Right atrium auricular region (tissue), 2 donors: ENCODE results near the gene C10orf105. TPM values are rescaled to one million over a fixed set of nuclear protein-coding genes. Genes with fewer than 3 reads are reported as not detected.

Experiments
- DNase-seq: peaks from one replicate; pipeline ENCODE4 v3.0.0-alpha.2; 2019; ENCODE audit warnings: low spot score
- H3K27ac ChIP-seq, 2 donors: fragments of 200-600 bp; sonication (generic); 1 replicate in 1 of 2; 2 replicates in 1 of 2; pipeline ENCODE4 v1.5.1; 2016 to 2019
- H3K27me3 ChIP-seq, 2 donors: fragments of 200-600 bp; sonication (generic); one replicate each; pipeline versions ENCODE4 v1.5.1 to v1.6.0; 2017 to 2019
- H3K36me3 ChIP-seq: fragments of 200-600 bp; sonication (generic); one replicate; pipeline ENCODE4 v1.5.1; 2016
- H3K4me1 ChIP-seq, 2 donors: fragments of 200-600 bp; sonication (generic); one replicate each; pipeline versions ENCODE4 v1.5.1 to v1.6.0; 2017 to 2019
- H3K4me3 ChIP-seq, 2 donors: fragments of 200-600 bp; sonication (generic); 1 replicate in 1 of 2; 2 replicates in 1 of 2; pipeline ENCODE4 v1.5.1; 2017 to 2019; ENCODE audit warnings: mild to moderate bottlenecking in 1 of 2, moderate library complexity in 1 of 2
- H3K9me3 ChIP-seq, 2 donors: fragments of 200-600 bp; sonication (generic); one replicate each; pipeline ENCODE4 v1.5.1; 2019
- CTCF ChIP-seq, 2 donors: fragments of 200-600 bp; sonication (generic); IDR thresholded peaks; one replicate each; pipeline ENCODE4 v1.5.1; 2019; ENCODE audit warnings: antibody characterized with exemption in 2 of 2
- total RNA-seq, 2 donors: library from RNA; depleted of rRNA; stranded (reverse); fragments of >200 nt; gene quantifications; one replicate each; pipeline ENCODE4 v1.1.0, GENCODE V29; 2016

The C10orf105 gene
- total RNA-seq, 2 donors from 2014 or later, result 1.3 TPM; not detected in 1

- H3K27ac ChIP-seq, result peak overlapping the region; percentile 25 to 53
- no peak for TF ChIP-seq CTCF (IDR thresholded peaks at IDR 0.05)
- H3K9me3 ChIP-seq, result no peaks in the 10 kb centered on the region
- H3K4me1 ChIP-seq, result peaks cover 0 to 63% of the 10 kb centered on the region in 2 donors
- no peaks in the 10 kb centered on the region for H3K36me3 ChIP-seq
- peak; percentile 84 for DNase-seq
- no peaks in the 10 kb centered on the region for H3K27me3 ChIP-seq
- no peak overlapping the region for H3K4me3 ChIP-seq
Measured at GRCh38 chr10:71719042-71719441, 536 bp downstream of the C10orf105 start.

- no peaks in the 10 kb centered on the region for H3K9me3 ChIP-seq
- H3K27ac ChIP-seq, result peak overlapping the region; percentile 25 to 53
- H3K27me3 ChIP-seq, result no peaks in the 10 kb centered on the region
- H3K4me1 ChIP-seq, result peaks cover 0 to 71% of the 10 kb centered on the region in 2 donors
- H3K36me3 ChIP-seq, result no peaks in the 10 kb centered on the region
- no peak for DNase-seq
- no peak for TF ChIP-seq CTCF (IDR thresholded peaks at IDR 0.05)
- no peak overlapping the region for H3K4me3 ChIP-seq
Measured at GRCh38 chr10:71718165-71718698, 1.3 kb downstream of the C10orf105 start.

GRCh38 chr10:71717551-71717951 is 2.0 kb downstream of the C10orf105 start:
- no peaks in the 10 kb centered on the region for H3K9me3 ChIP-seq
- no peak for DNase-seq
- no peaks in the 10 kb centered on the region for H3K36me3 ChIP-seq
- H3K4me3 ChIP-seq, result no peak overlapping the region
- peak overlapping the region; percentile 9 to 25 for H3K27ac ChIP-seq
- H3K27me3 ChIP-seq, result no peaks in the 10 kb centered on the region
- TF ChIP-seq CTCF (IDR thresholded peaks at IDR 0.05), result no peak
- peaks cover 0 to 78% of the 10 kb centered on the region in 2 donors for H3K4me1 ChIP-seq

GRCh38 chr10:71717056-71717455 is 2.5 kb downstream of the C10orf105 start:
- Histone ChIP-seq H3K9me3 (no peaks in the 10 kb centered on the region), H3K27ac (peak overlapping the region in 1 of 2 donors; percentile 9), H3K36me3 (no peaks in the 10 kb centered on the region), H3K4me1 (peaks cover 0 to 81% of the 10 kb centered on the region in 2 donors), H3K27me3 (no peaks in the 10 kb centered on the region), H3K4me3 (no peak overlapping the region)
- TF ChIP-seq CTCF (IDR thresholded peaks at IDR 0.05), result no peak
- DNase-seq, result no peak

GRCh38 chr10:71716426-71716825 is 3.2 kb downstream of the C10orf105 start:
- Histone ChIP-seq H3K4me3 (no peak overlapping the region), H3K36me3 (no peaks in the 10 kb centered on the region), H3K27me3 (no peaks in the 10 kb centered on the region), H3K27ac (no peak overlapping the region), H3K4me1 (peaks cover 0 to 81% of the 10 kb centered on the region in 2 donors), H3K9me3 (no peaks in the 10 kb centered on the region)
- DNase-seq, result no peak
- TF ChIP-seq CTCF (IDR thresholded peaks at IDR 0.05), result no peak

GRCh38 chr10:71715860-71716259 is 3.7 kb downstream of the C10orf105 start:
- no peak for DNase-seq
- TF ChIP-seq CTCF (IDR thresholded peaks at IDR 0.05), result no peak
- H3K4me1 ChIP-seq, result peaks cover 0 to 81% of the 10 kb centered on the region in 2 donors
- no peaks in the 10 kb centered on the region for H3K27me3 ChIP-seq
- H3K27ac ChIP-seq, result no peak overlapping the region
- H3K36me3 ChIP-seq, result no peaks in the 10 kb centered on the region
- no peaks in the 10 kb centered on the region for H3K9me3 ChIP-seq
- no peak overlapping the region for H3K4me3 ChIP-seq
